Activated CD8-positive, alpha-beta T cell treated with anti-CD3 and anti-CD28 coated beads for 36 hours (primary cell): Measurements from ENCODE around the gene IRX2. TPM values are rescaled to one million over a fixed set of nuclear protein-coding genes. Genes with fewer than 3 reads are reported as not detected.

Experiments used
- ATAC-seq: fragments of 200-7000 bp; cut with Tn5 transposase; one replicate; pipeline ENCODE4 v1.10.0; 2021; ENCODE audit warnings: mild to moderate bottlenecking, moderate library complexity
- CTCF ChIA-PET: fragments of 350-600 bp; sonication (Branson Sonifier 250); formaldehyde crosslinking; loops from one replicate; lab custom pipeline; 2021; ENCODE audit warnings: antibody characterized with exemption; lab: Charles Lee
- POLR2A ChIA-PET: fragments of 350-600 bp; sonication (Branson Sonifier 250); formaldehyde crosslinking; loops from one replicate; lab custom pipeline; 2021; ENCODE audit warnings: antibody characterized with exemption; lab: Charles Lee
- DNase-seq: peaks from one replicate; pipeline ENCODE4 v3.0.0-alpha.2; 2020
- H3K27ac Mint-ChIP-seq: one replicate; pipeline ENCODE4 v1.8.0; 2021; ENCODE audit warnings: mild to moderate bottlenecking, mixed read lengths
- H3K27me3 Mint-ChIP-seq: one replicate; pipeline ENCODE4 v1.8.0; 2021; ENCODE audit warnings: mixed read lengths
- H3K36me3 Mint-ChIP-seq: one replicate; pipeline ENCODE4 v1.8.0; 2021; ENCODE audit warnings: low read depth, mixed read lengths
- H3K4me1 Mint-ChIP-seq: one replicate; pipeline ENCODE4 v1.8.0; 2021; ENCODE audit warnings: low read depth, mixed read lengths
- H3K4me3 Mint-ChIP-seq: one replicate; pipeline ENCODE4 v1.8.0; 2021; ENCODE audit warnings: mild to moderate bottlenecking, moderate library complexity, mixed read lengths
- H3K9me3 Mint-ChIP-seq: one replicate; pipeline ENCODE4 v1.8.0; 2021; ENCODE audit warnings: mixed read lengths
- intact Hi-C: fragments of 100-400 bp; cut with micrococcal nuclease; formaldehyde crosslinking; loops from one replicate; pipeline ENCODE4 v1.10.0; 2022
- total RNA-seq, 2 experiments: library from RNA; stranded (reverse); gene quantifications; one replicate each; pipeline ENCODE4 v1.2.3, GENCODE V29; 2021
- TF ChIP-seq, protein P1 (sequence below): fragments of 200-600 bp; IDR thresholded peaks from one replicate; pipeline ENCODE4 v1.8.0; 2022; ENCODE audit warnings: antibody characterized with exemption, mild to moderate bottlenecking

IRX2 gene
- total RNA-seq, 2 experiments from 2014 or later = not detected

DNA sequence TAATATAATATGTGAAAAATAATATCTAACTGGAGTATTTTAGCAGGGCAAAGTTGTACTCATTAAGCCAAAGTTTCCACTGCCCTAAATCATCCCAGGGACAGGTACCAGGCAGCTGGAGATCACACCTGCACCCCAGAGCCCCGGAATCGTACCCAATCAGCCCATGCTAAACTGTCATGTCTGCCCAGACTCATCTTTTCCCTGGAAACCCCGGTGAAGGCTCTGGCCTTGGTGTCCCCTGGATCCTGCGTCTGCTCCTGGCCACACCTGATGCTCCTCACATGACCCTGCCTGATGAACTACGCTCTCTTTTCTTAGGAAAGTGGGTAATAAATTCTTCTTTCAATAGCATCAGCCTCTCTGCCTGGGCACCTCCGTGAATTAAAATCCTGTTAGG is 15.6 kb upstream of the IRX2 start:
- Mint-ChIP-seq H3K36me3 (no peaks in the 10 kb centered on the region), H3K4me1 (no peaks in the 10 kb centered on the region), H3K9me3 (no peaks in the 10 kb centered on the region), H3K4me3 (no peak overlapping the region), H3K27ac (no peak overlapping the region), H3K27me3 (peaks cover 6% of the 10 kb centered on the region)
- no peak for DNase-seq
- intact Hi-C loops = no loop called here
- TF ChIP-seq, protein P1, sequence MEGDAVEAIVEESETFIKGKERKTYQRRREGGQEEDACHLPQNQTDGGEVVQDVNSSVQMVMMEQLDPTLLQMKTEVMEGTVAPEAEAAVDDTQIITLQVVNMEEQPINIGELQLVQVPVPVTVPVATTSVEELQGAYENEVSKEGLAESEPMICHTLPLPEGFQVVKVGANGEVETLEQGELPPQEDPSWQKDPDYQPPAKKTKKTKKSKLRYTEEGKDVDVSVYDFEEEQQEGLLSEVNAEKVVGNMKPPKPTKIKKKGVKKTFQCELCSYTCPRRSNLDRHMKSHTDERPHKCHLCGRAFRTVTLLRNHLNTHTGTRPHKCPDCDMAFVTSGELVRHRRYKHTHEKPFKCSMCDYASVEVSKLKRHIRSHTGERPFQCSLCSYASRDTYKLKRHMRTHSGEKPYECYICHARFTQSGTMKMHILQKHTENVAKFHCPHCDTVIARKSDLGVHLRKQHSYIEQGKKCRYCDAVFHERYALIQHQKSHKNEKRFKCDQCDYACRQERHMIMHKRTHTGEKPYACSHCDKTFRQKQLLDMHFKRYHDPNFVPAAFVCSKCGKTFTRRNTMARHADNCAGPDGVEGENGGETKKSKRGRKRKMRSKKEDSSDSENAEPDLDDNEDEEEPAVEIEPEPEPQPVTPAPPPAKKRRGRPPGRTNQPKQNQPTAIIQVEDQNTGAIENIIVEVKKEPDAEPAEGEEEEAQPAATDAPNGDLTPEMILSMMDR = no peak
- POLR2A ChIA-PET = no interaction called here
- CTCF ChIA-PET = no interaction called here
- ATAC-seq = no peak

DNA sequence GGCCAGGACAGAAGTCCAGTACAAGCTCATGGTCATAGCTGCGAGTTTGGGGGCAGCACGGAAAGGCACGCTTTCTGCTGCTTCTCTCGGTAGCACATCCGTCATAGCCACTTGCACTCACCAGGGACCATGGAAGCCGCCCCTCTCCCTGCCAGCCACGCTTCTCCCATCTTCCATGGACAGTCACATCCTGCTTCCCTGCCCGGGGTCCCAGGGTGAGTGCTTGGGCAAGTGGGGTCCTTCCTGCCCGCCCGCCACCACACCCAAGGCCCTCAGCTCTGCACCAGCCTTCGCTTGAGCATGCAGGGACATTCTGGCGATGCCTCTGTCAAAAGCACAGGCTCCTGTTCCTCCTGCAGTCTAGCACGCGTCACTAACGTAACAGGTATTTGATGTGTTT is 13.1 kb upstream of the IRX2 start:
- H3K27me3 Mint-ChIP-seq = peaks cover 7% of the 10 kb centered on the region
- POLR2A ChIA-PET = no interaction called here
- H3K27ac Mint-ChIP-seq = no peak overlapping the region
- ATAC-seq = no peak
- no peaks in the 10 kb centered on the region for H3K9me3 Mint-ChIP-seq
- CTCF ChIA-PET = no interaction called here
- TF ChIP-seq, protein P1 = no peak
- no peak for DNase-seq
- H3K36me3 Mint-ChIP-seq = no peaks in the 10 kb centered on the region
- intact Hi-C loops = no loop called here
- no peaks in the 10 kb centered on the region for H3K4me1 Mint-ChIP-seq
- H3K4me3 Mint-ChIP-seq = no peak overlapping the region

DNA sequence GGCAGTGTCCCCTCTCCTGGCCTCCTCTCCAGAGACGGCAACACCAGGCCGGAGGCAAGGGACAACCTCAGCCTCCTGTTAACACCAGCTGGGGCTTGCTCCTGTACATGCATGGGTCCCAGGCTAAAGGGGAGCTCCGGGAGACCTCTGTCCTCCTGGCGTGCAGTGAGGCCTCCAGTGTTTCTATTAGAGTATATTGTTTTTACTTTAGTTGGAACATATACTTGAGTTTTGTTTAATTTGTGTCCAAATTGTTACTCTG is 12.0 kb upstream of the IRX2 start:
- TF ChIP-seq, protein P1 = no peak
- ATAC-seq (no peak), DNase-seq (no peak)
- Mint-ChIP-seq H3K4me3 (no peak overlapping the region), H3K27me3 (peaks cover 13% of the 10 kb centered on the region), H3K9me3 (no peaks in the 10 kb centered on the region), H3K36me3 (no peaks in the 10 kb centered on the region), H3K27ac (no peak overlapping the region), H3K4me1 (no peaks in the 10 kb centered on the region)
- intact Hi-C loops = no loop called here
- POLR2A ChIA-PET = no interaction called here
- CTCF ChIA-PET = no interaction called here

DNA sequence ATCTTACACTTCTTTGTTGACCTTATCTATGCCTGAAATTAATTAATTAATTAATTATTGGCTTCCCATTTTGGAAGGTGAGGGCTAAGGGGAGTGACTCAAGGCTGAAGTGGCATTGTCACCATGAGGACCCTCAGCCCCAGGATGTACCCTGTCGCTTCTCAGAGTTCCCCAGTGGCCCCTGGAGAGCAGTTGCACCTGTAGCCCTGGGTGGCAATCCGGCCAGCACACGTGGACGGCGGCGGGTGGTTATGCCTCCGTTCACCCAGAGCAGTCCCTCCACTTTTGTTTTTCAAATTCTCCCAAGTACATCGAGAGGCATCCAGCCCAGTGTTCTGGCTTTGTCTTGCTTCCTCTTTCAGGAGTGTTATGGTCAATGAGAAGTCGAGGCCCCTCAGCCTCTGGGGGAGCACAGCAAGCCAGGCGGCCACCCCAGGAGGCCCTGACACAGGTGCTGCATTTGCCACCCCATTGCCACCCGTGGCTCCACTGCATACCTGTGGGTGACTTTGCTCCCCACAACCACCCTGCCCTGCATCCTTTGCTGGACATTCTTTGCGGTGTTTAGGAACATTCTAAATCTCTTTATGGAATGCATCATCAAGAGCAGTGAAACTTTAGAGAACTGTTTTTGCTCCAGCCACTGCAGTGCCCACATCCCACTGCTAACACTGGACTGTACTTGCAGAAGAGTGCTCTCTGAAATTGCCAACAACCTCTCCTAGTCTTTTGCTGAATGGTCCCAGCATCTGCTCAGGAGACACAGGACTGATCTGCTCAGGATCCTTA is 11.5 kb upstream of the IRX2 start:
- Mint-ChIP-seq H3K36me3 (no peaks in the 10 kb centered on the region), H3K27me3 (peaks cover 15% of the 10 kb centered on the region), H3K27ac (no peak overlapping the region), H3K9me3 (no peaks in the 10 kb centered on the region), H3K4me3 (no peak overlapping the region), H3K4me1 (no peaks in the 10 kb centered on the region)
- CTCF ChIA-PET = no interaction called here
- DNase-seq = no peak
- intact Hi-C loops = no loop called here
- TF ChIP-seq, protein P1 = no peak
- POLR2A ChIA-PET = no interaction called here
- no peak for ATAC-seq

DNA sequence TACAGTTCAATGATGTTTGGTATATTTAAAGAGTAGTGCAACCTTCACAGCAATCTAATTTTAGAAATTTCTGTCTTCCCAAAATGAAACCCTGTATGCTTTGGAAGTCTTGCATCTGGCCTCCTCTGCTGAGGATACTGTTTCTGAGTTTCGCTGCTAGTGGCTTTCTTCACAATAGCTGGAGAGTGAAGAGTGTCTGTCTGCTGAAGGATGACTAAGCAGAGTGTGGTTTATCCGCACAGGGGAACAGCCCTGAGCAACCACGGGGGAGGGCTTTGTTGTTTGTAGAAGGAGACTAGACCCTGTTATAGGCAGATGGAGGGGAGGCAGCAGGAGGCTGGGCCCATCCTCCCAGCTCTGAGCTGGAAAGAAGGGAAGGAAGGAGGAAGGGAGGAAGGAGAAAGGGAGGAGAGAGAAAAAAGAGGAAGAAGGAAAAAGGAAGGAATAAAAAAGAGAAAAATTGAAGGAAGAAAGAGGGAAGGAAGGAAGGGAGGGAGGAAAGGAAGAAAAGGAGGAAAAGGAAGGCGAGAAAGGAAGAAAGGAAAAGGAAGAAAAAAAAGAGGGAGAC is 10.5 kb upstream of the IRX2 start:
- H3K9me3 Mint-ChIP-seq = no peaks in the 10 kb centered on the region
- no peaks in the 10 kb centered on the region for H3K36me3 Mint-ChIP-seq
- H3K27ac Mint-ChIP-seq = no peak overlapping the region
- POLR2A ChIA-PET = no interaction called here
- TF ChIP-seq, protein P1 = no peak
- intact Hi-C loops = no loop called here
- H3K4me3 Mint-ChIP-seq = no peak overlapping the region
- no peak for DNase-seq
- no peaks in the 10 kb centered on the region for H3K4me1 Mint-ChIP-seq
- CTCF ChIA-PET = no interaction called here
- H3K27me3 Mint-ChIP-seq = peaks cover 23% of the 10 kb centered on the region
- ATAC-seq = no peak
